Measurements from ENCODE around the gene FGF8.

Gene FGF8

DNA sequence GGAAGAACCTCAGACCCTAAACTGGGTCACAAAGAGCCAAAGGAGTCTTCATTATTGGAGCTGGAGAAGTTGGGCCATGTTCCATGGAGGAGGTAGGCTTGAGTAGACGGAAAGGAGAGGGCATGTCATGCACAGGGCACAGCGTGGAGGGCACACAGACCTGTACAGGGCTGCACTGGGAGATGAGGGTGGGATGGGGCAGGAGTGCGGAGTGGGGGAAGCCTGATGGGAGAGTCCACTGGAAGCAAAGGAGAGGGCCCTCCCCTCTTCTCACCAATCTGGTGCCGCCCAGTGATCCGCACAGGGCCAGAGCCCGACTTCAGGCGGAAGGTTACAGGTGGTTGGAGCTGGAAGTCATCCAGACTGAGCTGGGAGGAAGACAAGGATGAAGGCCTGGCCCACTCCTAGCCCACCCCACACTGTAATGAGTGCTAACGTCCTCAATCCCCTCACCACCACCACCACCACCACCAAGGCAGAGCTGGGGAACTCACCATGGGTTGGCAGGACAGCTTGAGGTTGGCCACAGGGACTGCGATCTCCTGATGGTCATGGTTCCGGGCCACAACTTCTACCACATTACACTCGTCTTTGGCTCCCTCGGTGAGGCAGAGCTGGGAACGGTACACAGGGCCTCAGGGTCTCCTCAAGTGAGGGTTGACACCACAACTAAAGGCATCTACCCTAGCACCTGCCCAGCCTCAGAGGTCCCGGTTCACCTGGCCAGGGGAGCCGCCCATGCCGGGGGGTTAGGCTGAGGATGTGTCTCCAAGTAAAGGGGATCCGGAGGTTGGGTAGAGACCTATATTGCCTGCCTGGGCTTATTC, 6.3 kb upstream of the FGF8 start:
- DNase-seq: no peak

DNA sequence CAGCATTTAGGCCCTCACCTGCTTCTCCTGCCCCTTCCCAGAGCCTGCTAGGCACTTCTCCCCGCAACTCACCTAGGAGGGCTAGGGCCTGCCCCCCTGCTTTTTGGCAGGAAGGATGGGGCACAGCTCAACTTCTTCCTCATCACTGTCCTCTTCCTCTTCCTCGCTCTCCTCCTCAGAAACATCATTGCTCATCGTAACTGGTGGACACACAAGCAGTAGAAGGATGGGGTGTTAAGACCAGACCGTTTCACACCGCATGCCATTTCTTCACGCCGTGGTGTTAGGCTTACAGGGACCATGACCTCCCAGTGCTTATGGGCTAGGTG, 5.7 kb upstream of the FGF8 start:
- DNase-seq: no peak

DNA sequence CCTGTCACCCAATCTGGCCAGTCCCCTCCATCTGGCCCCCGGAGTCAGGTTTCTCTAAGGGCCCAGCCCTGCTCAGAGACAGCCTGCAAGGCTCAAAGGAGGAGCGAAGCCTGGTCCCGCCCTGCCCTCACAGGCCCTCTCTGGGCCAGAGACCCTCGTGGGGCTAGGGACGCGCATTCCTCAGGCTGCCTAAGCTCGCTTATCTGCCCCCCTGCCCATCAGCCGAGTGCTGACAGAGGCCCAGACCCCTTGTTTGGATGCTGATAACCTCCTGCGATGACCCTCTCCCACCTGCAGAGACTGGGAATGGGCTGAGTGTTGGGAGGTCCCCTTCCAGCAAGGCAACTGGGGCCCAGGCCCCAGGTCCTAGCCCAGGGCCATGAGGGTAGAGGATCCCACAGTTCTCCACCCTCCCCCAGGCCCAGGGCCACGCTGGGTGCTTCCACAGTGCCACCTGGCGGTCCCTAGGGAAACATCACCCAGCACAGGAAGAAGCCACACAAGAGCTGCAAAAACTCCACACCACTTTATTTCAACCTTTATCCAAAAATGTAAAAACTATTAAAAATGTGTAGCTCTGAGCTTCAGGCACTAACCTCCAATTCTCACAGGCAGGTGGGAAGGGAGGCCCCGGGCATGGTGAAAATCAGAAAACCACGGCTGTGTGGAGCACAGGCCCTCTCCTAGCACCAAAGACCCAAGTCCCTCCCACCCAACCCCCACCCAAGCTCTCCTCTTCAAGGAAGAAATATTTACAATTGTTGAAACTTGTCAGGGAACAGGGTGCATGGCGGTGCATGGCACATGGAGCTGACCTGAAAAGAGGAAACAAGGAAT, 5.1 kb upstream of the FGF8 start:
- DNase-seq: peak; percentile 57

DNA sequence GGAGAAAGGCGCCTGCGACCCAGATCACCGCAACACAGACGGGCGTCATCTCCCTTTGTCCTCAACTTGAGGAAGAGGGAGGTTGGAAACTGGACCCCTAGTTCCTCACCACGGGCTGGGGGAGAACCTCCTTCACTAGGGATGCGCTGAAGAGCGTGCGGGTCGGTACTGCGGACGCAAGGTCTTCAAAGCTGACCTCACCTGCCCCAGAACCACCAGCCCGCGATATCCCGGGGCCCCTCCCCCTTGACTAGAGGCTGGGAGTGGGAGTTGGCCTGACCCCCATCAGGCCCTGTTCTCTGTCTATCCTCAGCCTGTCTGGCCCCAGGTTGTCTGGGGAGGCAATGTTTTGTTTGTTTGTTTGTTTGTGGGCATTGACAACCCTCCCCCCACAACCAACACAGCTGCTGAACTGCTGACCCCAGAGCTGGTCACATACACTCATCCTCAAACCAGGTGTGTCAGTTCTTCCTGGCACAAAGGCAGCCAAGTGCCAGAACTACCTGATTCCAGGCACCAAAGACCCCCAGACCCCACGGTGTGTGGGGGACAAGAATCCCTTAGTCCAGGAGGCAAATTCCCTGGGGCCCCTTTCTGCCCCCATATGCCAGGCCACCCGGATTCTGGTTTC, 4.4 kb upstream of the FGF8 start:
- no peak for DNase-seq

DNA sequence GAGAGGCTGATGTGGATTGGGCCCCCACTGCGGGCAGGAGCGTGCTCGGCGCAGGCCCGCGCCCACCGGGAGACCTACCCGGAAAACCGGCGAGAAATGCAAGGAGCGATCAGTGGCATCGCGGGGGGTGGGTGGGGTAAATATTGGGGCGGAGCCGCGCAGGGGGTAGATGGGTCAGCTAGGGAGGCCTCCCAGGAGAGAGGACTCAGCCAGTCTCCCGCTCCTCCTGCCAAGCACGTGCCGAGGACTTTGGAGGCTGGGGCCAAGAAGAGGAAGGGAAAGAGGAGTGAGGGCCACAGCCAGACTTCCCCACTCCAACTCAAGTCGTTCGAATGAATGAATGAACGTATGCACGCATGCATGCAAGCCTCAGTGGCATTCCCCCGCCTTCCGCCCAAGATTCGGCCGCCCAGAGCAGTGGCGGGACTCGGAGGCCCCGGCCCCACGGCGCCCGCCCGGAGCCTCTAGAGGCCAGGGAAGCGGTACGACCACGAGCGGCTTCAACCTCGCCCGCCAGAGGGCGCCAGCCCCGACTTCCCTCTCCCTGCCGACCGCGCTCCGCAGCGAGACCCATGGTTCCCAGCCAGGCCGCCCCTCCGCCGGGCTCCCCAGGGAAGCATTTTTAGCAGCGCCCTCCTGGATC, 3.8 kb upstream of the FGF8 start:
- peak; percentile 54 for DNase-seq

DNA sequence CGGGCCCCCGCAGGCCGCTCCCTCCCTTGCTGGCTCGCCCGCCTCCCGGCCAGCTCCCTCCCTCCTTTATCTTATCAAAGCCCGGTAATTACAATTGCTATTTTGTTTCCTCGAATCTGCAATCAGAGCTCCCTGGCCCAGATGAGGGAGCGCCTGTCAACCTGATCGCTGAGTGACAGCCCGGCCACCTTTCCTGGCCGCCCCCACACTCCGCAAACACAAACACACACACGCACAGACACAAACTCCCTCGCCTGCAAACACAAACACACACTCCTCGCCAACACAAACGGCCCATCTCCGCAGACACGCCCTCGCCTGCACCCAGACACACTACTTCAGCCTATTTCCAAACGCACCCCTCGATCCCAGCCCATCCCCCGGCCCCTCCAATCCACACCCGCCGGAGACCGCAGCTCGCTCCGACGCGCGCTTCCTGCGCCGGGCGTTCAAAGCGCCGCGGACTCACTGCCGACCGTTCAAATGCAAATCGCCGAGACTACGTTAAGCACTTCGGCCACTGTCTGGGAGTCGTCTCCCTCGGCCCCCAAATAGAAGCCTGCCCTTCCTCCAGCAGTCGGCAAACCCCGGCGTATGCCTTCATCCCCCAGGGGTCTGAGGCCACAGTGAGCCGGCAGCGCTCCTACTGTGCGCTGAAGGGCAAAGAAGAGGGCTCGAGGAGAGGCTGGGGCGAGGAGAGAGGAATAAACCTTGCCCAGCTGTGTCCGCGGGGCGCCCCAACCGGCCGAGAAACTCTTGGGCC, 3.0 kb upstream of the FGF8 start:
- DNase-seq: peak; percentile 11

DNA sequence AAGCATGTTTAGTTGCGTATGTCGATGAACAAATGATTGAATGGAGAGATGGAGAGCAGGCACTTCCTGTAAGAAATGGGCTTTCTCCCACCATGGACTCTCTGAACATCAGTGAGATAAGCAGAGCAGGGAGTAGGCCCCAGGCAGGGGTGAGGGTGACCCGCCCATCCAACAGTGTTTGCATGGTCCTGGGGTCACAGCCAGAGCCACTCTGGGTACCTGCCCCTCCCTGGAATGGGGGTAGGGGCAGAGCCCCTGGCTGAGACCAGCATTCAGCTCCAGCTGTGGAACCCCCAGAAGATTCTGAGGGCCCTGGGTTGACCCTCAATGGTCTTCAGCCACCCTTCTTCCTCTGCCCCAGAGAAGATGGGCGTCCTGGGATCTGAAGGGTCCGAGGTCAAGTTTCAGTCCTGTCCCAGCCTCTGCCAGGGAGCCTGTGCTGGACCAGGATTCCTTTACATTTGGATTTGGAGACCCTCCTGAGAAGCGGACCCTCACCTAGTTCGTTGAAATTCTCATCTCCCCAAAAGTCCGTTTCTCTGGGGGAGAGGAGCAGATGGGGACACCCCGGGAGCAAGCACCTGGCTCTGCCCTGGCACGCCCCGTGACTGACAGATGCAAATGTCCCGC, 2.4 kb upstream of the FGF8 start:
- DNase-seq: no peak

DNA sequence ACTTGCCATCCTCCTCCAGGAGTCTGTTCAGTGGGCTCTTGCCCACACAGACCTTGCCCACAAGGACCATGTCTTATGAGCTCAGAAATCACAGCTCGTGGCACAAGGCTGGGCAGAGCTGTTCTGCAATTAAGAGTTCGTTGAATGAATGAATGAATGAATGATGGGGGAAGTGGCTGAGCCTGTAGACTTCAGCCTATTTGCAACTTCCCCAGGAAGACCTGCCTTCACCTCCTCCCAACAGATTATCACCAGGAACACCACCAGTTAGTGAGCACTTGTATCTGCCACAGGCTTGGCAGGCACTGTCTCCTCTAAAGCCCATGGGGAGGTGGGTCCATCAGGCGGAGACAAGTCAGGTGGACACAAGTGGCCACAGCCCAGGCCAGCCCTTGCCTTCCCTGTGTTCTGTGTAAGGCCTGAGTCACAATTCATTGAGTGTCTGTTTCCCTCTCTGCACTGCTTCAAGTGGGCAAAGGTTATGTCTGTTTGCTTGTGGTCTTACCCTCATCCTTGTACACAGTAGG, 1.8 kb upstream of the FGF8 start:
- no peak for DNase-seq

DNA sequence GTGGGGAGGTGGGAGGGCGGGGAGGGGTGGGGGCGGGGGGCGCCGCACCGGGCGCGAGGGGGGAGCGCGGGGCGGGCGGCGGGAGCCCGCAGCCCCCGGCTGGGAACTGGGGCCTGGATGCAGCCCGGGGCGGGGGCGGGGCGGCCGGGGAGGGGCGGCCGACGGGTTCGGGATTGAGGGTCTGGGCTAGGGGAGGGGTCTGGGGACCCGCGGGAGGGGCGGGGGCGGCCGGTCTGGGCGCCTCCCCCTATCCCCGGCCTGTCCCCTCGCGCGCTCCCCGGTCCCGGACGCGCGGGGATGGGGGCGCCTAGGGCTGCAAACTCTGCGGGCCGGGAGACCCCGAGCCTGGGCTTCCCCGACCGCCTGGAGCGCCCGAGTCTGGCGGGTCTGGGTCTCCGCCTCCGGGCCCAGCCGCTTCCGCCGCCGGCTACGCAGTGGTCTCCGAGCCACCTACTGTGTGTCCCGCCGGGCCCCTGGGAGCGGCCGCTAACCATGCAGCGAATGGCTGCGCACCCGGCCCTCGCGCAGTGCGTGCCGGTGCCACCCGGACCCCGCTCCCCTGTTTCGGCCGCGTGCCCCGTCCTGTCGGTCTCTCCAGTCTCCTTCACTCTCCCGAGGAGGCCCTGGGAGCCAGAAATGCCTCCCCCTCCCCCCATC, 375 bp upstream of the FGF8 start:
- no peak for DNase-seq

DNA sequence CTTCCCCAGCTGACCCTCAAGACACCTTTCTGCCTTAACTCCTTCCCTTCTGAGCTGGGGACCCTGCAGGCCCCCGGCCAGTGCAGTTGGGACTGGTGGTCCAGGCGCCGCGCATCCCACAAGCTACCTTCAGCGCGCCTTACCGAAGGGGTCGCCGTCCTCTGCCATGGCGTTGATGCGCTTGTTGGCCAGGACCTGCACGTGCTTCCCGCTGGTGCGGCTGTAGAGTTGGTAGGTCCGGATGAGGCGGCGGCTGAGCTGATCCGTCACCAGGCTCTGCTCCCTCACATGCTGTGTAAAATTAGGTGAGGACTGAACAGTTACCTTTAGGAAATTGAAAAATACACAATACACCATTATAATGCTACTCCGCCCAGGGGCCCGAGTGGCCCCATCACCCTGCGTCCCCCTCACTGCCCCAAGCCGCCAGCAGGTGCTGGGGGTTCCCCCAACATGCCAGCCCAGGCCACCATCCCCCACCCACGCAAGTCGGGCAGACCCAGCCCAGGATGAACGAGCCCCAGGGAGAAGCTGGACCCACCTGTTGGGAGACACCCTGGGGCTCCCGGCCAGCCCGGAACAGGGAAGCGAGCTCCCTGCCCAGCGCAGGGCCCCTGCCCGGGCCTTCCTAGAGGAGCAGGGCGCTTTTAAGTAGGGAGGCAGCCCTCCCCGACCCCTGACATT, 1.2 kb downstream of the FGF8 start:
- no peak for DNase-seq

DNA sequence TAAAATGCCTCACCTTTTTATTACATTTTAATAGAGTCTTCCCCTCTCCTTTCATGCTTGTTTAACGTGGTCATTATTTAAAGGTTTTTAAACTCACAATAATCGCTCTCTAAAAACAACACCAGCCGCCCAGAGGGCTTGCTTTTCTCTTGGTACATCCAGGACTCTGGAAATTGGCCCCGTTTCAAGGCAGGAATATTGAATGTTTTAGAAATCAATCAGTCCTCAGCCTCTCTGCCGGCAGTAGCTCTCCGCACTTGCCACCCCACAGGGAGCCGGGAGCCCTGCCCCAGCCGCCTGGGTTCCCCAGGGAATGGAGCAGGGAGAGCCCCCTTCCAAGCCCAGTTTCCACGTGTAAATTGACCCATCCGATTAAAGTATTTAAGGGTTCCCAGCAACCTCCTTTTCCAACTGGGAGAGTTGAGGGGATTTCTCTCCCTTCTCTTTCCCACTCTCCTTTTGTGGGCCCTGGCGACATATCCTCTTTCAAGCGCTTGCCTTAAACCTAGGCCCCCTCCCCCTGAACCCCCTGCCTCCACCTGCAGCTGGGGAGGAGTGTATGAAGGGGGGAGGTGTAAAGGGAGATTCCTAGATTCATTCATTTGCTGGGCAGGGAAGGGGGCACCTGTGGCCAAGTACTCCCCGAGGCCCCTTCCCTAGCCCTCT, 1.9 kb downstream of the FGF8 start:
- no peak for DNase-seq

DNA sequence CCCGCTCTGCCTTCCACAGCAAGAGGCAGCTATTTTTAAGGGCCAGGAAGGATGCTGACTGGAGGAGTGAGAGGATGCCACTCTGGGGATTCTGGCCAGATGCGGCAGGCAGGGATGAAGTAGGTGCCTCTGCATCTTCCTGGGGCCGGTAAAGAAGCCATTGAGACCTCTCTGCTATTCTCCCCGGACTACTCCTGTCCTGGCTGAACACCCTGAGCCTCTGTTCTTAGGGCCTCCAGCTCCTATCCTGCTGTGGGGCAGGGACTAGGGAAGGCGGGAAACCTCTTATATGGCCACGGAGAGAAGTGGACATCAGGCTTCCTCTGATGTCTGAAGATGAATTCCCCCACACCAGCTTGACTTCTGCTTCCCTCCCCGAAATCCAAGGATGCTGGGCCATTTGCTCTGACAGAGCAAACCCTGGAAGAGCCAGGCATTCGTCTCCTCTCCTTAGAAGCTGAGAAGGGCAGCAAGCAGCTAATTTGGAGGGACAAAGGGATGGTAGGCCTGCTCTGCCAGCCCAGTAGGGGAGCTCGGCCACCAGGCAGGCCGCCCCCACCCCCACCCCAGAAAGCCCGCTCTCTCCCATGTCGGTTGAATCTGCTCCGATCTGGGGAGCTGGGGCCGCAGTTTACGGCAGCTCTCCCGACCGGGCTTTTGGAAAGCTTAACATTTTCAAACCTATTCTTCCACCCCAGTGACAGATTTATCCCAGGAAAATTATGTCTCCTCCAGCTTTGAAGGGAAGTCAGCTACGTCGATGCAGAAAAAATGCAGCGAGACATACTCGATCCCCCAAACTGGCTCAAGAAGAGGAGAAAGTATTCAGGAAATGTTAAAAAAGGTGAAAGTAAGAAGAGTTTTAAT, 2.8 kb downstream of the FGF8 start:
- no peak for DNase-seq

DNA sequence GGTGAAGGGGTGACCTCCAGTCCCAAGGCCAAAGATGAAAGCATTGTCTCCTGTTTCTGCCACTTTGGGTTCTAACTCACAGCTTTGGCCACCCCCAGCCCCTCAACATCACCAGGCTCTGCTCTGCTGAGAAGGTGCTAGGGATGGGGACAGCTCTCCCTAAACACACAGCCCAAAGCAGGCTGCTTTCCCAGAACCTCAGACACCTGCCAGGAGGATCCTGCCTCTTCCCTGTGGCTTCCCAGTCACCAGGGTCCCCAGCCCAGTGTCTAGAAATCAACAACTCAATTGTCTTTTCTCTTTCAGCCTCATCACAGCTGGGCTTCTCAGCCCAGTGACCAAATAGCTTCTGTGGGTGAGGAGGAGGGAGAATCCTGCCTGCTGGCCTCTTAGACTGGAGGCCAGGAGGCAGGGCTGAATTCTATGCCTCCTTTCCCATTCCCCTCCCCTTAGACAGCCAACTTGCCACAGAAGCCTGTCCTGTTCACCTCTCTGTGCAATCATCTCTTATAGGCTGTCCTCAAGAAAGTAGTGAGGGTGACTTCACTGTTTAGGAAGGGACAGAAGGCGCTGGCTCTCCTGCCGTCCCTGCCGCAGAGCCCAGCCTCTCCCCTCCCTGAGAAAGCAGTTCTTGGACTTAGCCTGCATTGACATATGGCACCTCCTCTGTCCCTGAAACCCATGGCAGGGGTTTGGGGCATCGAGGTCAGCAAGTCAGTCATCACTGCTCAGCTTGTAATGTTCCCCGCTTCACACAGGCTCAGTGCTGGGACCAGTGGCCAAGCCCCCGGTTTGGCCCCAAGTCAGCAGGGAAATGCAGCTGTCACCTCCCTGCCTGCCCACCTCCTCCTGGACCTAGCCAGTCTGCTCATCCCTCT, 3.7 kb downstream of the FGF8 start:
- DNase-seq: no peak

DNA sequence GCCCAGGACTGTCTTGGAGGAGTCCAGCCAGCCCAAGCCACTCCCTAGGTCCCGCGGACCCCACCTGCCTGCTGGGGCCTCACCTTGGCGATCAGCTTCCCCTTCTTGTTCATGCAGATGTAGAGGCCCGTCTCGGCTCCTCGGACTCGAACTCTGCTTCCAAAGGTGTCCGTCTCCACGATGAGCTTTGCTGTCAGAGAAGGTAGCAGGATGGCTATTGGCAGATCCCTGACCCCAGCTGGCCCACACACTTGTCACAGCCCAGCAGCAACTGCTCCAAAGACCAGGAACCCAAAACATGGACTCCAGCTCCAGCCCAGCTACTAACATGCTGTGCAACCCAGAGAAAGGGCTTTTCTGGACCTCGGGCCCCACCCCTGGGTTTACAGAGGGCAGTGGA, 4.5 kb downstream of the FGF8 start:
- no peak for DNase-seq

DNA sequence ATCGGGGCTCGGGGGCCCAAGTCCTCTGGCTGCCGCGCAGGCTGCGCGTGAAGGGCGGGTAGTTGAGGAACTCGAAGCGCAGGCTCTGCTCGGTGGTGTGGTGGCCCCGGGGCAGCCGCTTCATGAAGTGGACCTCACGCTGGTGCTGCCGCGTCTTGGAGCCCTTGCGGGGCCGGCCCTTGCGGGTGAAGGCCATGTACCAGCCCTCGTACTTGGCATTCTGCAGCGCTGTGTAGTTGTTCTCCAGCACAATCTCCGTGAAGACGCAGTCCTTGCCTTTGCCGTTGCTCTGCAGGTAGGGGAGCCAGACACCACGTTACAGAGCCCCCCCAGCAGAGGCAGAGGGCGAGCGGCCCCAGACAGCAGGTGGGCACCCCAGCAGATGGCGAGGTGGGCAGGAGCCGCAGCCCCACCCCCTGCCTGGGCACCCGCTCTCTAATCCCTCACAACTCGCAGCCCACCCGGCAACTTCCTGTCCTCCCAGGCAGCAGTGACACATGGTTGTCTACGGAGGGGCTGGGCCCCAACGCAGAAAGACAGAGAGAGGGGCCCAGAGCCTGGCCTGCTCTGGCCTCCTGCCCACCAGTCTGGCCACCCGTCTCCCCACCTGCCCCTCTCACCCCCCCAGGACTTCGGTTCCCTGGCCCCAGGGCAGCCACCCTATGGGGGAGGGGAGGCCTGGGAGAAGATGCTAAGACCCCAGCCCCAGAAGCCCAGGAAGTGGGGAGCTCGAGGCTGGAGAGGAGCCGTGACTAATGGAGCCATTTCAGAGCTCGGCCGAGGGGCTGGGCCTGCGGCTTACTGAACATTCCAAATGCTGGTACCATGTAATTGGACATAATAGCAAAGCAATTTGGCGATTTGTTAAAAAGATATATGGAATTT, 5.3 kb downstream of the FGF8 start:
- no peak for DNase-seq

DNA sequence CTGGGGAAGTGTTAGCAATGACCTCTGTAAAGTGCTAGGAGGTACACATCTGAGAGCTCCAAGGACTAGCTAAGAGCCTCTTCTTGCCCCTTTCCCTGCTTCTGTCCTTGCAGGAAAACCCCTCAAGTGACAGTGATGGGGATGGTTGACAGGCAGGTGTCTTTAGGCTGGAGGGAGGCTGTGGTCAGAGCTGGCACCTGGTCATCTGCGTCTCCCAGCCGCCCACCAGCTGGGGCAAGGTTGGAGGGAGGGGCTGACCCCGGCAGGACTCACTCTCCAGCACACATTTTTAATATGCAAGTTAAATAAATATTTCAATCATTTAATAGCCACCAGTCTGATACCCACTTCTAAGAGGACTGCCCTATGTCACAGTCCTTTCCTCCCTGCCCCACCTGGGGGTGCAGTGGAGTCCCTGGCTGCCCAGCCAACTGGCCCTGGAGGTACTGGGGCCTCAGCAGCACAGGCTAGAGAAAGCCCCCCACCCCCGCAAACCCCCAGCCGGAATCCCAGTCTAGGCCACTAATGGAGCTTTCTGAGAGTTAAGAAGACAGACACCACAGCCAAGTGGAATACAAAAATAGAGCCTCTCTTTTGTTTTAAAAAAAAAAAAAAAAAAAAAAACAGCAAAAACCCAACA, 6.3 kb downstream of the FGF8 start:
- DNase-seq: no peak

Measured in fibroblast of skin of back (primary cell).